ENCODE results near the gene HMX3. TPM values are rescaled to one million over a fixed set of nuclear protein-coding genes. Genes with fewer than 3 reads are reported as not detected.

Gene HMX3
- total RNA-seq, 4 donors from 2014 or later: 1.1 to 3.4 TPM; not detected in 2

DNA sequence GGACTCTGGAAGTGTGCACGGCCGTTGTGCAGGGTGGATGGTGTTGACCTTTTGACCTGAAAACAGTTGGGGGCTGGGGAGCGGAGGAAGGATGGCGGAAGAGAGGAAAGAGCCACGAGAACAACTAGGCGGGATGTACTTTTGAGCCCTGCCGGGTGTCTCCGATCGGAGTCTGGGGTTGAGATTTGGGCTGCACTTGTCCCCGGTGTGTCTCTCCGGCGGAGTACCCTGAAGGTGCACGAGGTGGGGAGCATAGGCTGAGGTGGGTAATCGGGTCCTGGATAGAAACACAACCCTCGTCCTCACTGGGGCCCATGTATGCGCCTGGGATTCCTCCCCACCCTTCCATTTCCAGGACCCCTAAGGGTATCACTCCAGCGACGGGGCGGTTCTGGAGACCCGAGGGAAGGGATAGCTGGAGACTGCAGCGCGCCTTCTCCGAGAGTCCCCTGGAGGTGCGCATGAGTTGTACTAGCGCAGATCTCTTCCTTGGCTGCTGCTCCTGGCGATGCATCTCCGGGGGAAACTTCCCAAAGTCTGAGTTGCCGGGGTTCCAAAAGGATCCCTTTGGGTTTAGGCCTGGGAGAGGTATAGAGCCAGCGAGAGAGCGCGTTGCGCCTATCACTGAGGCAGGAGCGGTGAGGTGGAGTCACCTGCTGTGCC, 7.5 kb downstream of the HMX3 start:
- no peak overlapping the region for H3K4me3 ChIP-seq
- peaks cover 0 to 21% (median 10%) of the 10 kb centered on the region in 4 donors for H3K4me1 ChIP-seq
- peaks cover 0 to 81% of the 10 kb centered on the region in 2 donors for H3K27me3 ChIP-seq
- TF ChIP-seq POLR2A (IDR thresholded peaks at IDR 0.05): no peak
- TF ChIP-seq, protein P1, sequence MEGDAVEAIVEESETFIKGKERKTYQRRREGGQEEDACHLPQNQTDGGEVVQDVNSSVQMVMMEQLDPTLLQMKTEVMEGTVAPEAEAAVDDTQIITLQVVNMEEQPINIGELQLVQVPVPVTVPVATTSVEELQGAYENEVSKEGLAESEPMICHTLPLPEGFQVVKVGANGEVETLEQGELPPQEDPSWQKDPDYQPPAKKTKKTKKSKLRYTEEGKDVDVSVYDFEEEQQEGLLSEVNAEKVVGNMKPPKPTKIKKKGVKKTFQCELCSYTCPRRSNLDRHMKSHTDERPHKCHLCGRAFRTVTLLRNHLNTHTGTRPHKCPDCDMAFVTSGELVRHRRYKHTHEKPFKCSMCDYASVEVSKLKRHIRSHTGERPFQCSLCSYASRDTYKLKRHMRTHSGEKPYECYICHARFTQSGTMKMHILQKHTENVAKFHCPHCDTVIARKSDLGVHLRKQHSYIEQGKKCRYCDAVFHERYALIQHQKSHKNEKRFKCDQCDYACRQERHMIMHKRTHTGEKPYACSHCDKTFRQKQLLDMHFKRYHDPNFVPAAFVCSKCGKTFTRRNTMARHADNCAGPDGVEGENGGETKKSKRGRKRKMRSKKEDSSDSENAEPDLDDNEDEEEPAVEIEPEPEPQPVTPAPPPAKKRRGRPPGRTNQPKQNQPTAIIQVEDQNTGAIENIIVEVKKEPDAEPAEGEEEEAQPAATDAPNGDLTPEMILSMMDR (IDR thresholded peaks at IDR 0.05): no peak
- peaks cover 0 to 3% (median 0%) of the 10 kb centered on the region in 4 donors for H3K9me3 ChIP-seq
- DNase-seq: no peak
- H3K27ac ChIP-seq: no peak overlapping the region
- no peaks in the 10 kb centered on the region for H3K36me3 ChIP-seq

DNA sequence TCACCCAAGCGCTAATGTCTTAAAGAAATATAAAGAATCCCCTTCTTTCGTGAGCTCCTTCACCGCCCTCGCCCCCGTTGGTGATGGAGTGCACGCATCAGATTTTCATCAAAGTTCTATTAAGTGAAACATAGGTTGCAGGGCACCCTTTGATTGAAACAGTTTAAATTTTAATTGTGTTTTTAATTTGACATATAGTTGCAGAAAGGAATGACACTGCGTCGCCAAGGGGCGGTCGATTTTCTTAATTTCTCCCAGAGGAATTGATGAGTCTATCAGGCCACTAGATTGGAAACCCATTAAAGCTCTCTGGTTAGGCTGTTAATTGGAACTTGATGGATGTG, 8.0 kb downstream of the HMX3 start:
- Histone ChIP-seq H3K36me3 (no peaks in the 10 kb centered on the region), H3K4me1 (peaks cover 0 to 26% (median 12%) of the 10 kb centered on the region in 4 donors), H3K4me3 (no peak overlapping the region), H3K27ac (no peak overlapping the region), H3K9me3 (peaks cover 0 to 3% (median 0%) of the 10 kb centered on the region in 4 donors), H3K27me3 (peaks cover 0 to 83% of the 10 kb centered on the region in 2 donors)
- TF ChIP-seq, protein P1 (IDR thresholded peaks at IDR 0.05): no peak
- no peak for TF ChIP-seq POLR2A (IDR thresholded peaks at IDR 0.05)
- no peak for DNase-seq

DNA sequence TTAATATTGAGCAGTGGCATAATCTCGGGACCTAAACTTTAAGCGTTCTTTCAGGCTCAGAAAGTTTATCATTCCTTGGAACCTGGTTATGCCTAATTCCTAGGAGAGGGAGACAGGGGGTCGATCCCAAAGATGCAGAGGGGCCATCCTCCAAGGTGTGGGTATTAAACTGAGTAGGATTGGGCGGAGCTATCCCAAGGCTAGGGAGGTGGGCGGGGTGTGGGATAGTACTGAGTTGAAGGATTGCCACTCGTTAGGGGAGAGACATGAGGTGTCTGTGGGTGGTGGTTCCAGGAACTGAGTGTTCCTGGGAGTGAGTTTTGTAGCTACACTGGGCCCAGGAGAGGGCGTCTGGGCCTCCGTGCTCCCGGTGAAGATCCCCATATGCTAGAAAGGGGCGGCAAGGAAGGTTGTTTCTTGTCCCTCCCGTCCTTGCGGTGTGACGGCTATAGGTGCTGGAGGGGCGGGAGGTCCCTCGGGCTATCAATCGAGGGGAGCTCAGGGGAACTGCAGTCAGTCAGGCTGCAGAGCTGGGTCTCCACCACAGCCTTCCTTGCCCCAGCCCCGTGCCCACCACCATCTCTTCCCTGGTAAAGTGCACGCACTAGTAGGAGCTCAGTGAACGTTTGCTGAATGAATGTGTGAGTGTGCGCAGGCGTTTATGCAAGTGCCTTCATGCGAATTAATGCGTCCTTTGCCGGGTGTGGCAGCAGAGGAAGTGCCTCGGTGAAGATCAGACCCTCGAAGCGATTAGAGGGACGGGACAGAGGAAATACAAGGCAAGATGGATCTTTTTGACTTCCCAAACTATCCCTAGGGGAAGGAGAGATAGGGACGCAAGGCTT, 9.1 kb downstream of the HMX3 start:
- no peaks in the 10 kb centered on the region for H3K36me3 ChIP-seq
- no peak overlapping the region for H3K27ac ChIP-seq
- H3K4me1 ChIP-seq: peaks cover 0 to 34% (median 15%) of the 10 kb centered on the region in 4 donors
- peaks cover 0 to 81% of the 10 kb centered on the region in 2 donors for H3K27me3 ChIP-seq
- TF ChIP-seq, protein P1 (IDR thresholded peaks at IDR 0.05): no peak
- no peak for TF ChIP-seq POLR2A (IDR thresholded peaks at IDR 0.05)
- no peak overlapping the region for H3K4me3 ChIP-seq
- H3K9me3 ChIP-seq: peaks cover 0 to 3% (median 0%) of the 10 kb centered on the region in 4 donors
- DNase-seq: no peak

DNA sequence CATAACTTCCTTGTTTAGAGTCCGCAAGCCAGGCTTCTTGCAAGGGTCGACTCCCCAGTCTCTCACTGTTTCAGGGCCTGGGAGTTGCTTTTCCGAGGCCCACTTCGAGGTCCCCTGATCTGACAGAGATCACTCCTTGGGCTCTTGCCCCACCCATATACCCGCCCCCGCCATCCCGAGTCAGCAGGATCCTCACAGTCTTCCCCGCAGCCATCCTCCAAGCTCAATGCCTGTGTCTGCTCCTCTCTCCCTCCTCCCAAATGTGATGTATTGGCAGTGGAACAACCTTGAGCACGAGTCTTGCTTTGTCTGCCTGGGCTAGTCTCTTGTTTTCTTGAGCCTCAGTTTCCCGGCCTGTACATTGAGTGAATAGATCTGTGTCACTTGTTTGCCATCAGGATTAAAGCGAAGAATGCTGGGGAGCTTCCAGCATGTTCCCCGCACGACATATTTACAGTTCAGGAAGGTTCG, 9.8 kb downstream of the HMX3 start:
- Histone ChIP-seq H3K36me3 (no peaks in the 10 kb centered on the region), H3K4me1 (peaks cover 0 to 40% (median 19%) of the 10 kb centered on the region in 4 donors), H3K27me3 (peaks cover 0 to 78% of the 10 kb centered on the region in 2 donors), H3K4me3 (no peak overlapping the region), H3K9me3 (peaks cover 0 to 3% (median 0%) of the 10 kb centered on the region in 4 donors), H3K27ac (no peak overlapping the region)
- TF ChIP-seq, protein P1 (IDR thresholded peaks at IDR 0.05): no peak
- no peak for TF ChIP-seq POLR2A (IDR thresholded peaks at IDR 0.05)
- no peak for DNase-seq

DNA sequence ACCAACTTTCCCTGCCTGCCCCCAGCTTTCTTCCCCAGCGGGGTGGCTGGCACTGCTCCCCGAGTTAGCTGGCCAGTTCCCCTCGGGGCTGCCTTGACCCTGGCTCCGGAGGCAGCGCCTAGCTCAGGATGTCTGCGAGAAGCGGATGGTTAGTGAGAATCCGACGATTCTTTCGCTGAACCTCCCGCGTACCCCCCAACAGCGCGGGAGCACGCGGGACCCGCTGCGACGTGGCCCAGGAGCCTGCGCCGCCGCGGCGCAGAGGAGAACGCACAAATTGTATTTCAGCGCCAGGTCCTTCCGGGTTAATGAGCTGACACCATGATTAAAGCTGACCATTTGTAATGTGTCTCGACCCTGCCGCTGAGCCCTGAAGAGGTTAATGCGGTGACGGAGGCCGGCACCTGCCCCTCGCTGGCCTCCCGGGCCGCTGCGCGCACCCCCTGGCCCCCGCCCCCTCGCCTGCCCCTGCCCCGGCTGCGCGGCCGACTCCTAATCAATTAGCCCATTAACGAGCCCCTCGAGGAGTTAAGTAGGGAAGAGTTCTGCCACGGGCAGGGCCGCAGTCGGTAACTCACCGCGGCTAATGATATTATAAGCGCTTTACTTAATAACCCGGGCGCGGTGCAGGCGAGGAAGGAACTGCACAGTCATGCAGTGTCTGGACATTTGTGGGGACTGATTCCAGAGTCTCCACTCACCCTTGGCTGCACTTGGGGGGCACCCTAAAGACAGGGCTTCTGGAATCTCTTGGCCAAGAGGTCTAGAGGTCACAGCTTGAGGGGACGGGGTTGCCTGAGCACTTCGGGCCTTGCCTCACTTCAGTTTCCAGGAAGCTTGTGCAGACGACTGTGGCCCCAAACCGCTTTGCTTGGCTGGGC, 10.5 kb downstream of the HMX3 start:
- no peak overlapping the region for H3K4me3 ChIP-seq
- H3K27ac ChIP-seq: no peak overlapping the region
- TF ChIP-seq POLR2A (IDR thresholded peaks at IDR 0.05): no peak
- TF ChIP-seq, protein P1 (IDR thresholded peaks at IDR 0.05): no peak
- H3K4me1 ChIP-seq: peaks cover 0 to 47% (median 26%) of the 10 kb centered on the region in 4 donors
- DNase-seq: no peak
- H3K27me3 ChIP-seq: peaks cover 0 to 77% of the 10 kb centered on the region in 2 donors
- no peaks in the 10 kb centered on the region for H3K36me3 ChIP-seq
- H3K9me3 ChIP-seq: peaks cover 0 to 3% (median 0%) of the 10 kb centered on the region in 4 donors

All from Peyer's patch (tissue), 4 donors.